ENCODE results near the gene STX17.

The STX17 gene

GRCh38 chr9:99905833-99906402, 536 bp upstream of the STX17 start:
- in situ Hi-C loops (cut with MboI; ENCODE audit: low sequenced_read_pairs) = no loop called here

DNA sequence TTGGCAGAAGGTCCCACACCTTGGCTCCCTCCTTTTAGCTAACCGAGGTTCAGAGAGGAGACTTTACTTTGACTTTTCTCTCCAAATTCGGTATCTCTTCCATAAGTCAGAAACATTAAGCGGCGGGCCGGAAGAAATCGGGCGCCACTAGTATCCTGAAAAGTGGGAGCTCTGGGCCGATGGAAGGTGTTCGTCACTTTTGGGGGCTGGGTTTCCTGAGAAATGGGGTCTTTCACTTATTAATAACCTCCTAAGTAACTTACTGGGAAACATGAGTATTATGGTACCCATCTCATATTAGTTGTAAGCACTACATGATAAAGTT, 716 bp downstream of the STX17 start:
- in situ Hi-C loops (cut with MboI; ENCODE audit: low sequenced_read_pairs) = no loop called here

- in situ Hi-C loops (cut with MboI; ENCODE audit: low sequenced_read_pairs) = no loop called here
Observed at GRCh38 chr9:99911600-99911999, 5.1 kb downstream of the STX17 start.

- in situ Hi-C loops (cut with MboI; ENCODE audit: low sequenced_read_pairs) = no loop called here
Observed at GRCh38 chr9:99916650-99917049, 10.2 kb downstream of the STX17 start.

GRCh38 chr9:99918134-99918533, 11.7 kb downstream of the STX17 start:
- in situ Hi-C loops (cut with MboI; ENCODE audit: low sequenced_read_pairs) = no loop called here

- in situ Hi-C loops (cut with MboI; ENCODE audit: low sequenced_read_pairs) = no loop called here
Observed at GRCh38 chr9:99919930-99920329, 13.5 kb downstream of the STX17 start.

DNA sequence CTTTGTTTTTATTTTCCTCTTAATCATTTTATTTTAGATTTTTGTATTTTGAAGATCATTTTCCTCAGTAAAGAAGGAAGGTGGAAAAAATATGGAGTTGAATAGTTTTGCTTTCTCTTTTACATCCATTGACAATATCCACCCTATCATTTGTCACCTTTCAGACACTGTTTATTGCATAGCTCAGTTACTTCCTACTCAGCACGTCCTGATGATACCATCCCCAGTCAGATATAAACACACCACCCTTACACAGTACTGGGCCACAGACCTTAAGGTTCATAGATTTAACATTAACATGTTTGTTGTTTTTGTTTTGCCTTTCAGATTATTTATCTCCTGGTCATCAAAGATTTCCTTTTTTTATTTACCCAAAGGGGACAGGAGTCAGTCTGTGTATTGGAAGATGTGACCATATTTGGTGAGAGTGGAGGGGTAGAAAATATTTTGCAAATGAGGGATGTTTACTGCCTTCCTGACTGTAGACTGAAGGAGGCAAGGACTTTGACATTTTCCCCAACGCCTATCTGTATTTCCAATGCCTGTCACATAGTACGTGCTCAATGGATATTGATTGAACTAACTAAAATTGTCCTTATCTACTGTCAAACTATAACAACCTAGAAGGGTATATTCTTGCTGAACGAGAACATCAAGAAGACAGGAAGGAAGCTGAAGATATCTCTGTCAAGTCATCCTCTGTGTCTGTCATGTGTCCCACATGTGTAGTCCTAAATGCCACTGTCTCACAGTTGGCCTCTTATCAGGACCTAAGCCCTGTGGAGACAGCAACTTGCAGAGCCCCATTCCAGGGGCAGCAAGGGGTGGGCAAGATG, 15.6 kb downstream of the STX17 start:
- in situ Hi-C loops (cut with MboI; ENCODE audit: low sequenced_read_pairs) = no loop called here

DNA sequence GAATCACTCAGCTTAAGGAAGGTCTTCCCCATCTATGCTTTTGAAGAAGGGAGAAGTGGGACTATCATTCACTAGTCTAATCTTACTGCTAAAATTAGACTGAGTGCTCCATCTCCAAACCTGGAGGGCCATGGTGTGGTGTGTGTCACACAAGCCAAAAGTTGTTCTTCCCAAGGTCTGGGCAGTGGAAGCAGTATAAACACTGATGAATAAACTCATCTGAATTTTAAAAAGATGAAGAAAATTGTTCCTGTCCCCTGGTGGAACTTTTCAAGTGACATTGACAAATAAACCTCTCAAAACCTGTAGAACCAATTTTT, 16.2 kb downstream of the STX17 start:
- in situ Hi-C loops (cut with MboI; ENCODE audit: low sequenced_read_pairs) = no loop called here

- in situ Hi-C loops (cut with MboI; ENCODE audit: low sequenced_read_pairs) = no loop called here
Observed at GRCh38 chr9:99925541-99925940, 19.1 kb downstream of the STX17 start.

GRCh38 chr9:99929652-99930051, 23.2 kb downstream of the STX17 start:
- in situ Hi-C loops (cut with MboI; ENCODE audit: low sequenced_read_pairs) = no loop called here

- in situ Hi-C loops (cut with MboI; ENCODE audit: low sequenced_read_pairs) = no loop called here
Observed at GRCh38 chr9:99931155-99931840, 24.8 kb downstream of the STX17 start.

- in situ Hi-C loops (cut with MboI; ENCODE audit: low sequenced_read_pairs) = no loop called here
Observed at GRCh38 chr9:99936947-99937587, 30.6 kb downstream of the STX17 start.

GRCh38 chr9:99947395-99947794, 40.9 kb downstream of the STX17 start:
- in situ Hi-C loops (cut with MboI; ENCODE audit: low sequenced_read_pairs) = no loop called here

GRCh38 chr9:99948482-99948881, 42.0 kb downstream of the STX17 start:
- in situ Hi-C loops (cut with MboI; ENCODE audit: low sequenced_read_pairs) = no loop called here

GRCh38 chr9:99948896-99949295, 42.4 kb downstream of the STX17 start:
- in situ Hi-C loops (cut with MboI; ENCODE audit: low sequenced_read_pairs) = no loop called here

DNA sequence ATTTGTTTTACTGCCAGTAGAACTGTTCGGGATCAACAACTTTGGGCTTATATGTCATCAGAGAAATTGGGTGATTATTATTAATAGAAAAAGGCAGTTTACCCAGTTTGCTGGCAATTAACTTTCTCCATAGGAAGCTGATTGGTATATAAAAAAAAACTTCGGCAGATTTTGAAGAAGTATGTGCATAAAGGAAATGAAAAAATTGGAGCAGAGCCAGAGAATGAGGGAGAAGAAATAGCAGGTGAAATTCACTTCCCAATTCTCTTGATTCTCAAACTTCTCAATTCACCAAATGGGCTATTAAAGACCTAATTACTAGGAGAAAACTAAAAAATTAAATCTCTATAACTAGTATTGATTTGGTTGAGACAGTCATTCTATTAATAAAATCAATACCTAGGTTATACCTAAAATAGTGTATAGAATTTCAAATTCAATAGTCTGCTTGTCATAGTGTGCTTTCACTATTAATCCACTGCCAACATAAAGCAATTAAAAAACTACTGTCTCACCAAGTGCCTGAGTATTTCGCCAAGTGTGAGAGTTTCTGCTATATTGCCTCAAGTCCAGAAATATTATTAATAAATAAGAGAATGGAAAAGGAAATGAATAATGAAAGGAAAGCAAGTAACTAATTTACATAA, 47.5 kb downstream of the STX17 start:
- in situ Hi-C loops (cut with MboI; ENCODE audit: low sequenced_read_pairs) = no loop called here

- in situ Hi-C loops (cut with MboI; ENCODE audit: low sequenced_read_pairs) = no loop called here
Observed at GRCh38 chr9:99954819-99955218, 48.4 kb downstream of the STX17 start.

DNA sequence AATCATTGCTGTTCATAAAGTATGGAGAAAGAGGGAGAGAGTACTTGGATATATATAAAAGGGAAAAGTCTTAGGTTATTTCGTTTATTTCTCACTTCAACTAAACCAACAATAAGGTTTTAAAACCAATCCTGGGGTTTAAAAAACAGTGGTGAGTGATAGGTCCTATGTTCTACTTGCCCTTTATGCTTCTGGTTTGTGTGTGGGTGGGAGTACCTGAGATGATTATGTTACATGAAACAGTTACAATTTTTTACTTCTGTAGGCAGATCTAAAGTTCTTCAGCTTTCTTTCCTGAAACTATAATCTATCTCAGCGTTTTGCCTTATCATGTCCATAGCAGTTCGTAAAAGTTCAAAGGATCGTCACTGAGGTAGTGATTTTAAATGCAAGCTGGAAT, 49.2 kb downstream of the STX17 start:
- in situ Hi-C loops (cut with MboI; ENCODE audit: low sequenced_read_pairs) = no loop called here

DNA sequence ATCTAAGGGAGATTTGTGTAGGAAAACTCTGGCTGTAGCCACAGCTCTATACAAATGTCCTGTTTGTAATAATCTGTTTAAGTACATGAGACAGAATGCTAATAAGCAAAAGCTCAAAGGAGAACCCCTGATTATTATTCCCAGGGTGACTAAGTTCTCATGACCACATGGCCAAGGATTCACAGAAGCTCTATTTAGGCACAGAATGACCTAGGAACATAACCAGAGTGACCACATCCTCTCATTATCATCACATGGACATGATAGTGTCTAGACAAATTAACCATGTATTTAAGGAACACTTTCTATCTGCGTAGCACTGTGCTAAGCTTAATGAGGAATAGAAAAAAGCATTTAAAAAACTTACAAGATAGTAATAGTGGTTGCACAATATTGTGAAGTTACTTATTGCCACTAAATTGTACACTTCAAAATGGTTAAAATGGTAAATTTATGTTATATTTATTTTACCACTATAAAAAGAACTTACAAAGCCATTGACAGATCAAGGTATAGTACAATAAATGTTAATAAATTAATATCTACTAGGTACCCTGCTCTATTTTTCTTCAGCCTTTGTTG, 56.3 kb downstream of the STX17 start:
- in situ Hi-C loops (cut with MboI; ENCODE audit: low sequenced_read_pairs) = no loop called here

- in situ Hi-C loops (cut with MboI; ENCODE audit: low sequenced_read_pairs) = no loop called here
Observed at GRCh38 chr9:99964336-99964735, 57.9 kb downstream of the STX17 start.

DNA sequence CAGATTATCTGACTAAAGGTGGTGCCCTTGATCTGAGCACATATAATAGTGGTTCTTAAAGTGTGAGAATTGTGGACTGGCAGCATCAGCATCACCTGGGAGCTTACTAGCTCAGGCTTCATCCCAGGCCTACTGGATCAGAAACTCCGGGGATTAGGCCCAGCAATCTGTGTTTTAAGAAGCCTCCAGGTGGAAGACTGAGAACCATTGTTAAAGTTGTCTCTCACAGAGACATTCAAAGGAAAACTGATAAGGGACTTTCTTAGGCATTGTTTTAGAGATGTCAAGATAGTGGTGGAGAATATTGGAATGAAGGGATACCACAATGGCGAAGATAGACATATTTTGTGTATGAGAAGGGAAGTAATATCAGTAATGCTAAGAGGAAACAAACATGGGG, 59.5 kb downstream of the STX17 start:
- in situ Hi-C loops (cut with MboI; ENCODE audit: low sequenced_read_pairs) = no loop called here
